GM12891 (cell line): ENCODE results near the gene CORO1C.

ENCODE experiments used
- POLR2A ChIP-seq: IDR thresholded peaks from 2 replicates; pipeline ENCODE4 v1.6.1; 2011; ENCODE audit warnings: low read depth, low read length, control low read depth
- POLR2AphosphoS5 ChIP-seq: IDR thresholded peaks from 2 replicates; pipeline ENCODE4 v1.6.1; 2011; ENCODE audit warnings: low read depth, low read length, control low read depth
- POU2F2 ChIP-seq: IDR thresholded peaks from 2 replicates; pipeline ENCODE4 v1.6.1; 2011; ENCODE audit warnings: low read depth, mild to moderate bottlenecking, control low read depth, low read length, moderate library complexity
- TAF1 ChIP-seq: IDR thresholded peaks from 2 replicates; pipeline ENCODE4 v1.6.1; 2011; ENCODE audit warnings: low read depth, low read length, control low read depth

GRCh38 chr12:108744021-108744897 is 12.9 kb upstream of the CORO1C start:
- TF ChIP-seq POLR2A (no peak), TAF1 (no peak), POU2F2 (no peak), POLR2AphosphoS5 (no peak)
